Measurements from ENCODE around the gene ACSF2.

Gene ACSF2

DNA sequence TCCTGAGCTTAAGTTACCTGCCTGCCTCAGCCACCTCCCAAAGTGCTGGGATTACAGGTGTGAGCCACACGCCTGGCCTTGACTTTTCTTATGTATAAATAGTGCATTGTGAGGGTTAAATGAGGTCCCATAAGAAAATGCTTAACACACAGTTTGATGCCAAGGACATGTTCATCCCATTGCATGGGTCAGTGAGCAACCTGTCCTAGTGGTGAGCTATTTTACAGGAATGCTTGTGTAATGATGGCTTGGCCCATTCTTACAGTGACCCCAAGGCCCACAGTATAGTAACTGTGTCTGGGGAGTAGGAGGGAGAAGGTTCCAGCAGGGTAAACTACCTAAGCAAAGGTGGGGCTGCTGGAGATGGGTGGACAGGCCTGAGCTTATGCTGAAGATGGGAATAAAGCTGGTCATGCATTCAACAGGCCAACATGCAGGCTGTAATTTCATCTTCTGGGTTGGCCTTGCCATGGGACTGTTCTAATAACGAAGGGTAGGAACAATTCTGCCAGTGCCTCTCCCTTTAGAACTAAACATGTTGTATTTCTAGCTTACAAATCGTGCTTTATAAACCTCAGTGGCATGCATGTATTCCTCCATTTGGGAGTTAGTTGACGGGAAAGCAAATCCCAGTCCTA, 6.2 kb downstream of the ACSF2 start:
- no peak for FAIRE-seq
- DNase-seq (ENCODE audit: insufficient read length, low spot score): no peak

DNA sequence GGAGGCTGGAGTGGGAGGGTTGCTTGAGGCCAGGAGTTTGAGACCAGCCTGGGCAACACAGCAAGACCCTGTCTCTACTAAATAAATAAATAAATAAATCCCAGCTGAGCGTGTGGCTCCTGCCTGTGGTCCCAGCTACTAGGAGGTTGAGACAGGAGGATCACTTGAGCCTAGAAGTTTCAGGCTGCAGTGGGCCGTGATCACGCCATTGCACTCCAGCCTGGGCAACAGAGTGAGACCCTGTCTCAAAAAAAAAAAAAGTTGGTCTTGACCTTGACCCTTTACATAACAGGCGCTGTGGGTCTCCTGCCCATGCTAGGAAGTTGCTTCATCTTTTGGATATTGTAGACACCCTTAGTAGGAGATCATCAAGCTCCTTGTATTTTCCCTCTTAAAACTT, 11.4 kb downstream of the ACSF2 start:
- FAIRE-seq (no peak), DNase-seq (ENCODE audit: insufficient read length, low spot score) (no peak)

GRCh38 chr17:50439008-50439407, 13.0 kb downstream of the ACSF2 start:
- FAIRE-seq: no peak

DNA sequence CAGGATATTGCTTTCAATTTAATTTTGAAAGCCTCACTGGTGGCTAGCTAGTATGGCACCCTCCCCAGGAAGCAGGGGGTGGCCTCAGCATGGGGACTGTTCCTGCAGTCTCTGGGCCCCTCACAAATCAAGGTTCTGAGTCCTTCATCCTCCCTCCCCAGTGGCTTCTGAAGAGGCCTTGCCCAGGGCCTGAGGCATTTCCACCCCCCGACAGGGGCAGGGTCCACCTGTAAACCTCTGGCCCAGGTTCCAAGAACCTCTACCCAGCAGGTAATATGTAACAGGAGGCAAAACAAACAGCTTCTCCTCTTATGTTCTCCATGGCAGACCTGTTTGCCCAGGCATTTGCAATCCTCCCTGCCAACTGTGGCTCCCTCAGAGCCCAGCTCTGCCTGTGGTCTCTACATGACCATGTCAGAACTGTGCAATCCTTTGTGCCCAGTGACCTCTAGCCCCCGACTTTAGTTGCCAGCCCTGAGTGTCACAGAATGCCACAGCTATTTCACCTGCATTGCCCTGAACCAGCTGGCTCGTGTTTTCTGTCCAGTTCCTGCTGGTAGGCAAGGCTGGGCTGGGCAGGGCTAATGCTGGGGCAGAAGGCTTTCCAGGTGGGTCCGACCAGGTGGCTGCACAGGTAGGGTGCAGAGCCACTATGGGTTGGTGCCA, 14.3 kb downstream of the ACSF2 start:
- no peak for DNase-seq (ENCODE audit: insufficient read length, low spot score)
- FAIRE-seq: no peak

More at GRCh38 chr17:50439008-50439407, 13.0 kb downstream of the ACSF2 start:
- no peak for DNase-seq (ENCODE audit: insufficient read length, low spot score)

- DNase-seq (ENCODE audit: insufficient read length, low spot score): no peak
- FAIRE-seq: no peak
Observed at GRCh38 chr17:50440838-50441829, 15.1 kb downstream of the ACSF2 start.

DNA sequence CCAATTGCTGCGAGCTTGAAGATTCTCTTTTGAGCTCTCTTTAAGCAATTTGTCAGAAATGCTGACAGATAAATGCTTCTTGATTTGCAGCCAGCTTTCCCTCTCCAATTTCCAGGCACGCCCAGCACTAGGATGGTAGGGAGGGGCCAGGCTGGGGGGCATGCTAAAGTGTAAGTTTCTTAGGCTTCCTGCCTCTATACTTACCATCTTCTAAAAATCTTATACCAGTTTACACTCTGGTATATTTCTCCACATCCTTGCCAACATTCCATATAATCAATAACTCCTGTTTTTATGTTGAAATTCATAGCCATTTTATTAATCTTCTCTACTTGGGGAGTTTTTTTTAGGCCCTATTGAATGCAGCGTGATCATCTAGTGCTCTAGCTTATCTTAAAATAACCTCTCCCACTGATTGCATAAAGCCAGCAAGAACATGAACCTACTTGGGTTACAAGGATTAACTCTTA, 17.5 kb downstream of the ACSF2 start:
- FAIRE-seq (no peak), DNase-seq (ENCODE audit: insufficient read length, low spot score) (no peak)

DNA sequence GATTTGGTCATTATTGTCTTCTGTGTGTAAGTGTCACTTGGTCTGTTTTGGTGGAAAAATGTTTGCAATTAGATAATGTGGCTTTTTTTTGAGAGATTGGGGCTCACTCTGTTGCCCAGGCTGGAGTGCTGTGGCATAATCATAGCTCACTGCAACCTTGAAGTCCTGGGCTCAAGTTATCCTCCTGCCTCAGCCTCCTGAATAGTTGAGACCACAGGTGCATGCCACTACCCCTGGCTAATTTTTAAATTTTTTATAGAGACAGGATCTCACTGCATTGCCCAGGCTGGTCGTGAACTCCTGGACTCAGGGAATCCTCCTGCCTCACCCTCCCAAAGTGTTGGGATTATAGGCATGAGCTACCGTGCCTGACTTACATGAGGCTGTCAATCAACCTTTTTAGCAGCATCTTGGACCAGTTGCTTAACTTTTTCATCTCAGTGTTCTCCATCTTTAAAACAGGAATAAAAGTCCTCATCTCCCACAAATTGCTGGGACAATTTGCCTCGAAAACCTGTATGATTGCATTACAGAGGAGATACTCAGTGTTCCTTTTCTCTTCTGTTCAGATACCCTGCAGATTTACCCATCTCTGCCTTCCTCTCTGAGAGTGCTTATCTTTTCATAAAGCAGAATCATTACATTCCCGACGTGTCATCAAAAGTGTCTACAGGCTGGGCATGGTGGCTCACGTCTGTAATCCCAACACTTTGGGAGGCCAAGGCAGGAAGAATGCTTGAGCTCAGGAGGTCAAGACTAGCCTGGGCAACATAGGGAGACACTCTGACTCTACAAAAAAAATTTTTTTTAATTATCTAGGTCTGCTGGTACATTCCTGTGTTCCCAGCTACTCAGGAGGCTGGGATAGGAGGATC, 19.1 kb downstream of the ACSF2 start:
- DNase-seq (ENCODE audit: insufficient read length, low spot score): no peak
- FAIRE-seq: no peak

- no peak for FAIRE-seq
Observed at GRCh38 chr17:50445730-50446325, 19.8 kb downstream of the ACSF2 start.

GRCh38 chr17:50447870-50448595, 22.0 kb downstream of the ACSF2 start:
- FAIRE-seq (no peak), DNase-seq (ENCODE audit: insufficient read length, low spot score) (no peak)

More at GRCh38 chr17:50445730-50446325, 19.8 kb downstream of the ACSF2 start:
- no peak for DNase-seq (ENCODE audit: insufficient read length, low spot score)

DNA sequence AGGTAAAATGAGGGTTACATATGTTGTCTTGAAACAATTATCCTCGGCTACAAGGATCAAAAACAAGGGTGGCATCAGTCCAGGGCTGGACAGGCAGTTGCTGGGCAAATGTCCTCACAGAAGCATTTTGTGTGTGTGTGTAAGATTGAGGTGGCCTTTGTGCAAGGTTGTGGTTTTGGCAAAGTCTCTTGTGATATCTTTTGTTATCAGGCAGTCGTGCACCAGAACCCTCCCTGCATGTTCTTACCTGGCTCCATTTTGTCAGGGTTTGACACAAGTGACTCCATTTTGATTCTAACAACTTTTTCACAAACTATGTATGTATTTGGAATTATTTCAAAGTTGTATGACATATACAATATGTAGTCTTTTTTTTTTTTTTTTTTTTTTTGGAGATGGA, 22.6 kb downstream of the ACSF2 start:
- FAIRE-seq: no peak

GRCh38 chr17:50451943-50452629, 26.1 kb downstream of the ACSF2 start:
- FAIRE-seq: peak; percentile 57
- no peak for DNase-seq (ENCODE audit: insufficient read length, low spot score)

More for the DNA sequence above, 22.6 kb downstream of the ACSF2 start:
- no peak for DNase-seq (ENCODE audit: insufficient read length, low spot score)

DNA sequence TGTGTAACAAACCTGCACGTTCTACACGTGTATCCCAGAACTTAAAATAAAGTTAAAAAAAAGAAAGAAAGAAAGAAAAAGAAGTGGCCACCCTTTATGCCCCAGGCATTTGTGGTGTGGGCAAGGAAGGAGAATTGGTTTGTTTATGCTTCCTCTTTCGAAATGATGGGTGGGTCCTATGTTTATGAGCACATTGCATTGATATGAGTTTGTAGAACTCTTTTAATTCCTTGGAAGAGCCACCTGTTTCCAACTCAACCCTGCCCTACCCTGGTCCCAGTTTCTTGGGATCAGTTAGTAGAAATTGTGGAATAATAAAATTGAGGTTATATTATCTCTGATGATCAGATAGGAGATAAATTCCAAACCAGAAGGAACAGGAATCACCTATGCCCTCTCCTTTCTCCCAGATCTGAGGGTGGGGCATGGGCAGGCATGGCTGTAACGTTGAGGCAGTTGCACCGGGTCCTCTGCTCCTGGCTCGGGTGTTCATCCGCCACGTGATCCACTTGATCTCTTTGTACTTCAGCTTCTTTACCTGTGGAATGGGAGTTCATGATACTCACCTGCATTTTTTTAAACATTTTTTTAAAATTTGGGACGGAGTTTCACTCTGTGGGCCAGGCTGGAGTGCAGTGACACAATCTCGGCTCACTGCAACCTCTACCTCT, 26.7 kb downstream of the ACSF2 start:
- FAIRE-seq: no peak
- no peak for DNase-seq (ENCODE audit: insufficient read length, low spot score)

DNA sequence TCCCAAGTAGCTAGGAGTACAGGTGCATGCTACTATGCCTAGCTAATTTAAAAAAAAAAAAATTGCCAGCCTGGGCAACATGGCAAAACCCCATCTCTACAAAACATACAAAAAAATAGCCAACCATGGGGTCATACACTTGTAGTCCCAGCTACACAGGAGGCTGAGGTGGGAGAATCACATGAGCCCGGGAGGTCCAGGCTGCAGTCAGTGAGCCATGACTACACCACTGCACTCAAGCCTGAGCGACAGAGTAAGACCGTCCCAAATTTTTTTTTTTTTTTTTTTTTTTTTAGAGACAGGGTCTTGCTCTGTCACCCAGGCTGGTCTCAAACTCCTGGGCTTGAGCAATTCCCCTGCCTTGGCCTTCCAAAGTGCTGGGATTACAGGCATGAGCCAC, 27.9 kb downstream of the ACSF2 start:
- DNase-seq (ENCODE audit: insufficient read length, low spot score) (no peak), FAIRE-seq (no peak)

DNA sequence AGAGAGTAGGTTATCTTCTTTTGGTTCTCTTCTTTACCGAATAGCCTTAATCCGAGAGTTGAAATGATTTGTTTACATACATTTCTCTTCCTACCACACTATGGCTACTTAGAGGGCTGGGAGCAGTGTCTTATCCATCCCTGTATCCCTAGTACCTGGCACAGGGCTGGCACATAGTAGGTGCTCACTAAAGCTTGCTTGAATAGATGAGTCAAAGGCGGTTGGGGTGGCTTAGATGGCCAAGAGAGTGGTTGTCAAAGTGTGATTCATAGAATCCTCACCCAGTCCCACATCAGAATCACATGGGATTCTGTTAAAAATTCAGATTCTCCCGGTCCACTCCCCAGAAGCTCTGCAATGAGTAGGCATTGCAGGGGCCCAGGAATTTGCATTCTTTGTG, 31.6 kb downstream of the ACSF2 start:
- DNase-seq (ENCODE audit: insufficient read length, low spot score) (no peak), FAIRE-seq (no peak)

GRCh38 chr17:50458270-50458669, 32.3 kb downstream of the ACSF2 start:
- DNase-seq (ENCODE audit: insufficient read length, low spot score) (no peak), FAIRE-seq (no peak)

DNA sequence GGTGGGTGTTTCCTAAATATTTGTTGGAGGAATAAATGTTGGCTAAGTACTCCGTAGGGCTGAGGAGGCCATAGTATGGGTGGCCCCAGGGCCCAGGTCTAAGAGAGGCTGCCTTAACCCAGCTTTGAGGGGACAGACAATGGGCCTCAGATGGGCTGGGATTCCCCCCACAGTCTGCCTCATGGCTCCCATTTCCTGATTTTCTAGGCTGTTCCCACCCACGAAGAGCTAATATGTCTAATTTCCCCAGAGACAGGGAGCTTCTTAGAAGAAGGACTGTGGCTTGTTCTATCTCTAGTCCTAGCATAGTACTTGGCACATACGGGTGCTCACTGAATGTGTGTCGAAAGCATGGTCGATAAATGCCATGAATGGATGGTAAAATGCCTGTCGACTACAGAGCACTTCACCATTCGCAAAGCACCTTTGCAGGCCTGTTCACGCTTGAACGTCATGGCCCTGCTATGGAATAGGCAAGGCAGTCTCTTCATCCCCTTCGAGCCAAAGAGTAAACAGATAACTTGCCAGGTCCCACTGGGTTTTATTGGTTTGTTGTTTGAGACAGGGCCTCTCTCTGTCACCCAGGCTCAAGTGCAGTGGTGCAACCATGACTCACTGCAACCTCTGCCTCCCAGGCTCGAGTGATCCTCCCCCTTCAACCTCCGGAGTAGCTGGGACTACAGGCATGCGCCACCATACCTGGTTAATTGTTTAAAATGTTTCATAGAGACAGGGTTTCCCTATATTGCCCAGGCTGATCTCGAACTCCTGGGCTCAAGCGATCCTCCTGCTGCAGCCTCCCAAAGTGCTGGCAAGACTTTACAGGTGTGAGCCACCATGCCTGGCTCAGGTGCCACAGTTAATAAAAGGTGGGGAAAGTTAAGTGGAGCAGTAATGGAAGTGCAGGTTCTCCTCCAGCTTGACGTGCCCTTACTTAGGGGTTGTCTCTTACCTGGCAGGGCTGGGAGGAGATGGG, 33.0 kb downstream of the ACSF2 start:
- no peak for DNase-seq (ENCODE audit: insufficient read length, low spot score)
- FAIRE-seq: no peak

- no peak for DNase-seq (ENCODE audit: insufficient read length, low spot score)
- no peak for FAIRE-seq
Observed at GRCh38 chr17:50459756-50460155, 33.7 kb downstream of the ACSF2 start.

Measured in GM19239 (cell line).